H1 (cell line): ENCODE data around the gene ZSCAN1. TPM values are rescaled to one million over a fixed set of nuclear protein-coding genes. Genes with fewer than 3 reads are reported as not detected.

Source experiments
- ASH2L ChIP-seq: fragments of 200-600, 300-600 bp; sonication (generic); IDR thresholded peaks from one replicate; pipeline ENCODE4 v1.7.1; 2017; ENCODE audit warnings: low read length
- BACH1 ChIP-seq: IDR thresholded peaks from 2 replicates; pipeline ENCODE4 v1.6.1; 2012; ENCODE audit warnings: low read length, improper control_type of control experiment
- GABPA ChIP-seq: IDR thresholded peaks from 2 replicates; pipeline ENCODE4 v1.6.1; 2011; ENCODE audit warnings: mild to moderate bottlenecking, low read length, moderate library complexity, borderline replicate concordance; ENCODE audit not compliant: insufficient read depth
- GTF2F1 ChIP-seq: IDR thresholded peaks from 2 replicates; pipeline ENCODE4 v1.6.1; 2012; ENCODE audit warnings: low read depth, low read length, improper control_type of control experiment, borderline replicate concordance
- HDAC2 ChIP-seq, 2 experiments: fragments of 300-600 bp in 1 of 2; sonication (generic) in 1 of 2; IDR thresholded peaks; 2 replicates each; pipeline ENCODE4 v1.6.1; 2011 to 2012; ENCODE audit warnings: low read depth in 2 of 2, low read length in 2 of 2, mild to moderate bottlenecking in 2 of 2, moderate library complexity in 2 of 2, borderline replicate concordance in 1 of 2, inconsistent platforms in 1 of 2
- JUND ChIP-seq: IDR thresholded peaks from 2 replicates; pipeline ENCODE4 v1.6.1; 2011; ENCODE audit warnings: mild to moderate bottlenecking, improper control_type of control experiment, low read length
- KDM5A ChIP-seq: fragments of 200-600 bp; IDR thresholded peaks from 2 replicates; pipeline ENCODE4 v1.7.1; 2012; ENCODE audit warnings: mild to moderate bottlenecking, low read length, inconsistent platforms, mixed read lengths
- MAFK ChIP-seq: IDR thresholded peaks from 2 replicates; pipeline ENCODE4 v1.6.1; 2012; ENCODE audit warnings: low read depth, mild to moderate bottlenecking, improper control_type of control experiment, low read length
- MAX ChIP-seq: IDR thresholded peaks from 2 replicates; pipeline ENCODE4 v1.6.1; 2012; ENCODE audit warnings: inconsistent platforms
- NRF1 ChIP-seq: IDR thresholded peaks from 2 replicates; pipeline ENCODE4 v1.6.1; 2011; ENCODE audit warnings: mild to moderate bottlenecking, low read depth, low read length, improper control_type of control experiment
- POLR2A ChIP-seq, 2 experiments: IDR thresholded peaks; 1 replicate in 1 of 2; 2 replicates in 1 of 2; pipeline ENCODE4 v1.6.1; 2011; ENCODE audit warnings: low read depth in 2 of 2, low read length in 2 of 2, mild to moderate bottlenecking in 2 of 2; ENCODE audit errors: control extremely low read depth in 1 of 2
- POLR2AphosphoS5 ChIP-seq: IDR thresholded peaks from 2 replicates; pipeline ENCODE4 v1.6.1; 2011; ENCODE audit warnings: low read depth, low read length
- SIX5 ChIP-seq: IDR thresholded peaks from 2 replicates; pipeline ENCODE4 v1.6.1; 2011; ENCODE audit warnings: mild to moderate bottlenecking, low read depth, low read length
- SRF ChIP-seq: IDR thresholded peaks from 2 replicates; pipeline ENCODE4 v1.6.1; 2011; ENCODE audit warnings: mild to moderate bottlenecking, low read depth, low read length, moderate library complexity
- TAF1 ChIP-seq: IDR thresholded peaks from 2 replicates; pipeline ENCODE4 v1.6.1; 2011; ENCODE audit warnings: mild to moderate bottlenecking, low read depth, low read length
- YY1 ChIP-seq: IDR thresholded peaks from 2 replicates; pipeline ENCODE4 v1.6.1; 2011; ENCODE audit warnings: low read depth, mild to moderate bottlenecking, low read length
- polyA plus RNA-seq, 7 experiments: library from polyadenylated mRNA; depleted of rRNA in 3 of 7; stranded (reverse) in 5 of 7; unstranded in 2 of 7; fragments of >200 nt in 5 of 7; fragments of 200-250 nt in 2 of 7; gene quantifications; 1 replicate in 5 of 7; 2 replicates in 1 of 7; 4 replicates in 1 of 7; pipeline versions ENCODE4 v1.2.1 to v1.2.3, GENCODE V29; 2011 to 2013; ENCODE audit warnings: missing spikeins in 2 of 7, mixed read lengths in 2 of 7
- total RNA-seq: library from RNA; stranded (reverse); fragmentation: NEBNext Ultra II Directional; extraction: Animal tissue kit (Norgen Biotek cat#: 25700); gene quantifications from 2 replicates; pipeline ENCODE4 v1.2.1, GENCODE V29; 2021

ZSCAN1 gene
- total and polyA plus RNA-seq, 2 of the 8 experiments (the other 6 are each of a cell fraction or from before 2014, with no cell fraction given) = 1.2 to 4.3 TPM

DNA sequence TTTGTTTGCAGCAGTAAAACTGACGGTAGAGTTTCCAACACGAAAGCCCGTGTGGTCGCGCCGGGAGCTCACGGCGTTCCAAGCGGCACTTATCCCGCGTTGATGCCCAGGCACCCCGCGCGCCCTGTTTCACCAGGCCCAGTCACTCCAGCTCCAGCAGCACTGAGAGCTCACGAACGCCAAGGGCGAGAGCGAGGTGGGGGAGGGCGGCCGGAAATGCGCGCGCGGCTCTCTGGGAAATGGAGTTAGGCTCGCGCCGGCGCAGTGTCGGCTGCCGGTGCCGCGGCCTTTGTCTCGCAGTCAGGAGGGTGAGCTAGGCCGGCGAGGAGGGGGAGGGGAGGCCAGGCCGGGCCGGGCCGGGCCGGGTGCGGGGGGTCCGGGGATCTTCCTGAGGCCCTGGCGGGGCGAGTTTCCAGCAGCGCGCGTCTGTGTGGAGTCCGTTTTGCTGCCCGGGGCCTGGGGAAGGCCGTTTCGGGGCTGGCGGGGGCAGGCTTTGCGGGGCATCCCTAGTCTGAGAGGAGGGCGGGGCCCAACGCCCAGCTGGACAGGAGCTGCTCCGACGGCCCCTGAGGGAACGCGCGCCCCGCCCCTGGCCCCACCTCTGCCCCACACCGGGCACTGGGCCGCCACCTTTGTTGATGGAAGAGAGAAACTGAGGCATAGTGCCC, 25.3 kb downstream of the ZSCAN1 start, which contains the start of gene ZNF135 (continued):
- TF ChIP-seq NRF1 = peak; percentile 65
- TF ChIP-seq MAFK = no peak
- 0 out of 2 replicates have a peak, but pooled peaks have one; percentile 42 for TF ChIP-seq GTF2F1
- peak; percentile 88 for TF ChIP-seq POLR2AphosphoS5
- peak in 1 of 2 experiments; percentile 79; a peak in 1 of 4 replicates for TF ChIP-seq HDAC2 (IDR thresholded peaks at IDR 0.05; ENCODE audit: borderline replicate concordance in 1 of 2, low read depth in 2 of 2, low read length in 2 of 2)
- TF ChIP-seq JUND = peak; percentile 16; the same call in 1 of the 2 replicates
- TF ChIP-seq ASH2L = peak; percentile 71
- TF ChIP-seq POLR2A (IDR thresholded peaks at IDR 0.05; ENCODE audit: control extremely low read depth in 1 of 2, low read depth in 2 of 2, low read length in 2 of 2) = peak in 1 of 2 experiments; percentile 91; a peak in 2 of 3 replicates
- TF ChIP-seq MAX = peak; percentile 58
- 0 out of 2 replicates have a peak, but pooled peaks have one; percentile 7 for TF ChIP-seq YY1
- TF ChIP-seq SIX5 = 0 out of 2 replicates have a peak, but pooled peaks have one; percentile 13
- TF ChIP-seq TAF1 = peak; percentile 89
- no peak for TF ChIP-seq SRF
- TF ChIP-seq GABPA = peak; percentile 79; the same call in 1 of the 2 replicates
- no peak for TF ChIP-seq KDM5A
- TF ChIP-seq BACH1 = peak; percentile 57; the same call in 1 of the 2 replicates
